Left forelimb (tissue), 1 donor: Measurements from ENCODE around the gene C20orf204.

Experiments
- DNase-seq: peaks from one replicate; pipeline ENCODE4 v3.0.0-alpha.2; 2018; ENCODE audit warnings: low spot score

The C20orf204 gene

DNA sequence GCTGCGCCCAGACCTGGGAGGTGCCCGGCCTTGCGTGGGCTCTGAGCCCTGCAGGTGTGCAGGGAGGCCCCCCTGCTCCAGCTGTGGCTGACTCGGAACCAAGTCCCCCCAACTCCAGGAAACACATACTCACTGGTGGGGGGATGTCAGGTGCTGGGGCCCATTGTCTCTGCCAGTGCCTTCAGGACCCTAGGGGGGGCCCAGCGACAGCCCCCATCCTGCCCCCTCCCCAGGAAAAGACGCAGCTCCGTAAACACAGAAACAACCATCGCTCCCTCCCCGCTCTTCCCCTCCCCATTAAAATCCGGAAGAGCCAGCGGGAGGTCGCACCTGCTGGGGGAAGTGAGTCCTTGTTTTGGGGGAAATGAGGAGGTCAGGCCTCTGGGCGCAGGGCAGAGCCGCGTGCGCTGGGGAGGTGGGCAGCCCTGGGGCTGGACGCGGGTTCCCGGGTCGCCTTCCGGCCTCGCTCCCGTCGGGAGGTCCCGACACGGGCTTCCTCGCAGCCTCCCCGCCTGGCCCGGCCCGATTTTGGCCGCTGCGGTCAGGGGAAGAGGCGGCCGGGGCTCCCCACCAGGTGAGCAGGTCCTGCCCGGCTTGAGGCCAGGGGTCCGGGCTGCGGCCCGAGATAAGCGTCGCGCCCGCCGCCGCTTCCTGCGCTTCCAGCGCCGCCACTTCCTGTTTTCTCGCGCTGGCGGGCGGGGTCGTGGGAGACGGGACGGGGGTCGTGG lies 6.2 kb downstream of the C20orf204 start:
- no peak for DNase-seq

DNA sequence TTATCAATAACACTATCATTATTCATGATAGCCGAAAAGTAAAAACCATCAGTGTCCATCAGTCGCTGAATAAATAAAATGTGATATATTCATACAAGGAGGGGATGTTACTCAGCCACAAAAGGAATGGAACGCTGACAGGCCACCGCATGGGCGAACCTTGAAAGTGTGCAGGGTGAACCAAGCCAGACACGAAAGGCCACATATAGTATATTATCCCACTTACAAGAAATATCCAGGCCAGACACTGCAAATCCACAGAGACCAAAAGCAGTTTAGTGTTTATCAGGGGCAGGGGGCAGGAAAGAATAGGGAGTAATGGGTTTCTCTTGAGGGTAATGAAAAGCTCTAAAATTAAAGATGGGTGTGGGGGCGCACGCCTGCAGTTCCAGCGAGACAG lies 7.8 kb downstream of the C20orf204 start:
- no peak for DNase-seq

DNA sequence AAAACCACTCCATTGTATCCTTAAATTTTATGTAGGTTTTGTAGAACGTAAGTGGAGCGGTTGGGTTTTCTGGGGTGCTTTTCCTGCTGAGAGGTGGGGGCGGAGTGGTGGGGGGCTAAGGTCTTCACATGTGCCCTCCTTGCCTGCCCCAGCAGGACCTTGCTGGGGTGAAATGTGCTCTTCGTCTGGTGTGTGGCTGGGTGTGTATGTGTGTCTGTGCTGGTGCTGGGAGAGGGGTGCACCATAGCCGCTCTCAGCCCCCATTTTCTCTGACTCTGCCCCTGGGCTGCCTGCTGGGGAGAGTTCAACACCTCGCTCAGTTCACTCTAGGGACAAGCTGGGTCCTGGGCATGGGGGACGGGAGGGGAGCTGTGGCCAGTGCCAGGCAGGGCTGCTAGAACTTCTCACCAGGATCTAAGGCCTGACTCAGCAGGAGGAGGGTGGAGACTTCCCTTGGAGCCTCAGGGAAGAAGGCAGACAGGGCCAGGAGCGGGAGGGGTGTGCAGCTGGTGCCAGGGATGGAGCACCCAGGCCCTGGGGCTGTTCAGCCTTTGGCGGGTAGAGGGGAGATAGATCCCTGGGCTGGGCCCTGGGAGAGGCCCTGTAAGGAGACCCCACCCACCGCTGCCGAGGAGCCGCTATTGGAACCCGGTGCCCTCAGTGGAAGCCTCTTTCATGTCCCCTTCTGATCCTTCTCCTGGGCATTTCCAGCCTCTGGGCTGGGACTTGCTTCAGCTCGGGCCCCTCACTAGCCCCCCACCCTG lies 8.7 kb downstream of the C20orf204 start:
- no peak for DNase-seq

DNA sequence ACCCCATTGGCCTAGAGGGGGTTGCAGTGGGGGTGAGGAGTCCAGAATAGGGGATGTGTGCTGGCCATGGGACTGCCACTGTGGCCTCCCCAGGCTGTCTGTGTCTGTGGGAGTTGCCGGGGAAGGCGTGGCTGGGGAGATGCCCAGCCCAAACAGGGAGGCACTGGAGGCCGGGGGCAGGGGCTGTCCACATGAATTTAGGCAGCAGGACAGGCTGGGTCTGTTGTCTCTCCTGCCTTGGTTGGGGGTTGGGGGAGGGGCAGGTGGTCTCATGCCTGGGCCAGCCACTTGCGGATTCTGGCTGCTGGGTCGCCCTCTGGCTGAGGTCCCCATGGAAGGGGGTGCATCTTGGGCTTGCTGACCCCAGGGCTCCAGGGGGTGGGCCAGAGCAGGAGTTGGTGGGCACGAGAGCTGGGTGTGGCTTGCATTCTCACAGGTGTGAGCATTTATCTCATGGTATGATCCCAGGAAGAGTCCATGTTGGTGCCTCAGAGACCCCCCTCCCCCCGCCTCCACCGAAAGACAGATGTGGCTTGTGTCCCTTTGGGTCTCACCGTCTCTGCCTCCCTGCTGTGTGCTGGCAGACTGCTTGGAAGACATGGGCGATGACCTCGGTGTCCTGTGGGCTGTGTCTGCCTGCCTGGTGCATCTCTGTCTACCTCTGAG lies 9.5 kb downstream of the C20orf204 start:
- no peak for DNase-seq

DNA sequence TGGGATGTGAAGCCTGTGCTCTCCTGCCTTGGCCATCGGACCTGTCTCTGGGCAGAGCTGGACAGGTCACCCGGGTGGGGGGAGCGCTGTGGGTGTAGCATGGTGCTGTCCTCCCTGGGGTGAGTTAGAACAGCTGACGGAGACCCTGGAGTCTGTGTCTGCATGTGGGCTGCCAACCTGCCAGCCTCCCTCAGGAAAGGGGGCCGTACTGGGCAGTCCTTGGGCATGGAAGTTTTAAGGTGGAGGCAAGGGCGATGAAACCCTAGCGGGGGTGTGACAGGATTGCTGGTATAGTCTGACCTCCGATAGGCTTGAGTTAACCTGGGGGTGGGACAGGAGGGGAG lies 11.0 kb downstream of the C20orf204 start:
- DNase-seq = no peak

DNA sequence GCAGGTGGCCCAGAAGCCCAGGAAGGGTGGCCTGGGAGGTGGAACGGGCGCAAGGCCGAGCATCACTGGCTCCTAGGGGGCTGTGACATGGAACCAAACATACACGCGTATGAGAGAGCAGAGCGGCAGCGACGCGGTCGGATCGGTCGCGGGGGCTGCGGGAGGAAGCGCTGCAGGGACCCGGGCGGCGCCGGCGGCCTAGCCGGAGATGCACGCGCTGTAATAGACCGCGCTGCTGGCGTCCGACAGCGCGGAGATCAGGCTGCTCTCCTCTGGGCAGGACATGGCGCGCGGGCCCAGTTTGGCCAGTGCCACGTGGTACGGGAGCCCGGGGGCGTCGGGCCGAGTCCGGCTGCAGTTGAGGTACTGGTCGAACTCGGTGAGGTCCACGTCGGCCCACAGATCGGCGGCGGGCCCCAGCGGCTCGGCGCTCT lies 12.0 kb downstream of the C20orf204 start:
- no peak for DNase-seq

DNA sequence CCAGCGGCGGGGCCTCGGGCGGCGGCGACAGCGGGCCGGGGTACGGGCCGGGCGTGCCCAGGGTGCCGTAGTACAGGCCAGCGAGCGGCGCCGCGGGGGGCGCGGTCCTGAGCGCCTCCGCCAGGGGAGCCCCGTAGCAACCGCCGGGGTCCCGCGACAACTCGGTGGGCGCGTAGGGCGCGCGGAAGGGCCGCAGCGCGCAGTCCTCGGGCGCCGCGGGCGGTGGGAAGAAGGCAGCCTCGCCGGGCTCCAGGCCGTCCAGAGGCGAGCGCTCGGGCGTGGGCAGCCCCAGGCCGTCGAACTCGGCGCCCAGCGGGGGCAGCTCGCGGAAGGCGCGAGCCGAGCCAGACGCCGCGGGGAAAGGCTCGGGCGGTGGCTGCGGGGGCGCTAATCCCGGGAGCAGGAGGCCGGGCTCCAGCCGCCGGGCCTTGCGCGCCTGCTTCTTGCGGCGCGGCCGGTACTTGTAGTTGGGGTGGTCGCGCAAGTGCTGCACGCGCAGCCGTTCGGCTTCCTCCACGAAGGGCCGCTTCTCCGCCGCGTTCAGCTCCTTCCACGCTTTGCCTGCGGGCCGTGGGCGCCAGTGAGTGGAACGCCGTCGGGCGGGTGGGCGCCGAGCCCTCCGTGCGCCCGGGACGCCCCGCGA lies 12.5 kb downstream of the C20orf204 start:
- DNase-seq = no peak

DNA sequence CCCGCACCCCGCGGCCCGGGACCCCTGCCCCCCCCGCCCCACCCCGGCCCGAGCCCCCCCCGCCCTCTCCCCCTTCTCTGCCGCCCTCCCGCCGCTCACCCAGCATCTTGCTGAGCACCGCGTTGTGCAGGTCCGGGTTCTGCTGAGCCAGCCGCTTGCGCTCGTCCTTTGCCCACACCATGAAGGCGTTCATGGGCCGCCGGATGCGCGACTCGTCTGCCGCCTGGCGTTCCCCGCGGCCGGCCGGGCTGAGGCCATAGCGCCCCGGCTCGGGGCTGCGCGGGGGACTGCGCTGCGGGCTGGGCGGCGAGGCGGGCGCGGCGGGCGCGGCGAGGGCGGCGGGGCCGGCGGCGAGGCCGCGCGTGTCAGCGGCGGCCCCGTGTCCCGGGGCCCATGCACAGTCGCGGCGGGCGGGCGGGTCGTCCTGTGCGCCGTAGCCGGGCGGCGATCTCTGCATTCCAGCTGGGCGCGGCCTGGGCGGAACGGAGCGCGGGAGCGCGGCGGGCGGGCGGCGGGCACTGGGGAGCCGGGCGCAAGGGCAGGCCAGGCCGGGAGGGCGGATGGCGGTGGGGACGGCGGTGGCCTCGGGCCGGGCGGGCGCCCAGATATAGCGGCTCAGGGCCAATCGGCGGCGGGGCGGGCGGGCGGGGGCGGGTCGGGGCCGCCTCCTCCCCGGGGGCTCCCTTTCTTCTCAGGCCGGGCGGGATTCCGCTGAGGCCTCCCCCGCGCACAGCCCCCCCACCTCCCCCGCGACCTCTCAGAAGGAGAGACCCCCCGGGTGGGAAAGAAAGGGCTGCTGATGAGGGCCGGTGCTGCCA lies 13.3 kb downstream of the C20orf204 start, which contains the start of gene SOX18:
Gene SOX18 (minus strand): TSS at position 580 of the 818 bp plus-strand sequence. CDS start 123 bp downstream, at position 457.
- no peak for DNase-seq

DNA sequence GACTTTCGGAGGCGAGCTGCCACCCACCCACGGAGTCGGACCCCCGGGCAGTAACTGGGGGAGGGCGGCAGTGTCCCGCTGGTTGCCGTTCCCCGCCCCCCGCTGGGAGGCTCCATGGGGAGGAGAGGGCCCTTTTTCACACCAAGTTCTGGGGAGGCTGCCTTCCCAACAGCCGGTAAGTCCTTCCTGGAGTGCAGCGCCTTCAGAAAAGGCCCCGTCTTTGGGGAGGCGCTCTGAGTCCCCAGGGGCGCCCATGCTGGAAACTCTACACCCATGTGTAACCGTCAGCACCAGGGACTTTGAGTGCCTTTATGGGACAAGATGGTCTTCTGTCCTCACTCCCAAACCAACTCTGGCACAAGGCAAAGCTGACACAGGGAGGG lies 13.9 kb downstream of the C20orf204 start:
- DNase-seq = no peak

DNA sequence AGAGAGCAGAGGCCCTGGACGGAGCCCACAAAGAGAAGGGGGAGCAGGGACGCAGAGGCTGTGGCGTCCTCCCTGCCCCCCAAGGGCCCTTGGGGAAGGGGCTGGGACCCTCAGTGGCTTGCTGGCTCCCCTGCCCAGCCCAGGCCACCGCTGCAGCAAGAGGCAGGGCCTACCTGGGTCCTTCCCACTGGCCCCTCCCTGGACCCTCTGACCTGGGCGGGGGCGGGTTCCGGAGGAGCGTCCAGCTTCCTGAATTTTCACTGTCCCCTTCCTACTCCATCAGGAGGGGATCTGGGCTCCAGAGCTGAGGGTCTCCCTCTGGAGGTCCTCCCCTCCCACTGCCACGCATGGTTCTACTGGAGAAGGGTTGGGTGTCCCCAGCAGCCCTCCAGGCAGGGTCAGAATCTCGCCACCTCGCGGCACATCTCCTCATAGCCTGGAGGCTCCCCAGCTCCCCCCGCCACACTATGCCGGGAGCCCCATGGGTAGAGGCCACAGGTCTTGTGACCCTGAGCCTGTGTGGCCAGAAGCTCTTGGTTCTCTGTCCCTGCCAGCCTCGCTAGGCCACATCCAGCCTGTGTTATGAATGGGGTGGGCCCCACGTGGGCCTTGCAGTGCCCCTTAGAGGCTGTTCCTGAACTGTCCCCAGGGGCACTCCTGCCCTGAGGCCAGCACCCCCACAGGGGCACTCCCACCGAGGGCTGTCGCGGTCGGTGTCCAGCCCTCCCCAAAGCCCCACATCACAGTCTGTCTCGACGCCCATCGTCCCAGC lies 14.5 kb downstream of the C20orf204 start:
- no peak for DNase-seq

DNA sequence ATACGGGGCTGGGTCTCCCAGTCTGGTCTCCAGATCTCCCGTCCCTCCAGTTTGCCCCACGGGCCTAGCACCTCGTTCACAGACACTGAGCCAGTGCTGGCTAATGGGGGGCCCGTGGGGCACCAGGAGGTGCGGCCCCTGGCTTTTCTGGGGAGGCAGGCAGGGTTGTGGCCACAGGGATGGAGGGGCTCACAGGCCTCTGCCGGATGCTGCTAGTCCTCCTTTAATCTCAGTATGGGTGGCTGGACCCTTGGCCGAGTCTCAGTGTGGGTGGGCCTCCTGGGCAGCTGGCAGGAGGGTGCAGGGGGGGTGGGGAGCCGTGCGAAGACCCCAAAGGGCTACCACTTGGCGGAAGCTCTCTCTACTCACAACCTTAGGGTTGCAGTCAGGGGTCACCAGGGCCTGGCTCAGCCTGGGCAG lies 15.1 kb downstream of the C20orf204 start:
- DNase-seq = no peak

DNA sequence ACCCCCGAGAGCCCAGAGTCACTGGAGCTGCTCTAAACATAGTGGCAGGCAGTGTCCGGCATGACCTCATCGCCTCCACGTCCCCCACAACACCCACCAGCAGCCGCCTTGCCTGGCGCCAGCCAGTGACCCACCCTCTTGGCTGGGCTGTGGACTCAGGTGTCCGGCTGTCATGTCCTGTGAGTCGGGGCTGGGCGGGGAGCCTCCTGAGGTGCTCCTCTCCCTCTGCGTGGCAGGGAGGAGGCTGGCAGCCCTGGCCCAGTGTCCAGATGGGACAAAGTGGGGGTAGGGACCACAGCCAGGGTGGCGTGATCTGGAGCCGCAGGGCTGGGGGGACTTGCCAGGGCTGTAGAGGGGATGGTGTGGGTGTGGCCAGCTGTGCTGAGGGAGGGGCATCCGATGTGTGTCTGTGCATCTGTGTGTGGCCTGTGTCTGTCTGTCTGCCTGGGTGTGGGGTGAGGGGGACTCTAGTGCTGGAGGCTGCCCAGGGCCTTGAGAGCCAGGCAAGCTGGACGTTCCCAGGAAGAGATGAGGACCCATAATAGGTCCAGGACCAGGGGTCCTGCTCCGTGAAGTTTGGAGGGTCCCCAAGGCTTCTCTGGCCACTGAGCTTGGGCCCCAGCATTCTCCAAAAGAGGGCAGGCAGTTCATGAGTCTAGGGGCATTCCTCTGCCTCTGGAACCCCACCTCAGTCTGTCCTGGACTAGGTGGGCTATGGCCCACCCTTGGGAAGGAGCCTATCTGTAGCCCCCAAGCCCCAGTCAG lies 15.8 kb downstream of the C20orf204 start:
- DNase-seq = no peak

DNA sequence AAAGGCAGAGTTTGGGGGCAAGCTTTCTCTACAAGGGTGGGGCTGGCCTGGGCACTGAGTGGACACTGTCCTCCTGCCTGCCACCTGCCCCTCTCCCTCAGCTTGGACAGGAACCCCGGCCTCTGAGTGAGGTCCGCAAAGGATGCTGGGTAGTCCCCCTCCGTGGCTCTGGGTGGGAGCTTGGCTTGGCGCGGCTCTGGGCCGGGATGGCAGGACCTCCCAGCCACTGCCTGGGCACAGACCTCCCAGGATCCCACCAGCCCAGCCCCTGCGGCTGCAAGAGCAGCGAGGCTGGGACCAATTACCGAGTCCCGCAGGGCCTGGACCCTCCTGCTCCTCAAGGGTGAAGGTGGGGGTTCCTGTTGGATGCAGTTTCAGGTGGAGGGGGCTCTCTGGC lies 16.3 kb downstream of the C20orf204 start:
- DNase-seq = no peak

DNA sequence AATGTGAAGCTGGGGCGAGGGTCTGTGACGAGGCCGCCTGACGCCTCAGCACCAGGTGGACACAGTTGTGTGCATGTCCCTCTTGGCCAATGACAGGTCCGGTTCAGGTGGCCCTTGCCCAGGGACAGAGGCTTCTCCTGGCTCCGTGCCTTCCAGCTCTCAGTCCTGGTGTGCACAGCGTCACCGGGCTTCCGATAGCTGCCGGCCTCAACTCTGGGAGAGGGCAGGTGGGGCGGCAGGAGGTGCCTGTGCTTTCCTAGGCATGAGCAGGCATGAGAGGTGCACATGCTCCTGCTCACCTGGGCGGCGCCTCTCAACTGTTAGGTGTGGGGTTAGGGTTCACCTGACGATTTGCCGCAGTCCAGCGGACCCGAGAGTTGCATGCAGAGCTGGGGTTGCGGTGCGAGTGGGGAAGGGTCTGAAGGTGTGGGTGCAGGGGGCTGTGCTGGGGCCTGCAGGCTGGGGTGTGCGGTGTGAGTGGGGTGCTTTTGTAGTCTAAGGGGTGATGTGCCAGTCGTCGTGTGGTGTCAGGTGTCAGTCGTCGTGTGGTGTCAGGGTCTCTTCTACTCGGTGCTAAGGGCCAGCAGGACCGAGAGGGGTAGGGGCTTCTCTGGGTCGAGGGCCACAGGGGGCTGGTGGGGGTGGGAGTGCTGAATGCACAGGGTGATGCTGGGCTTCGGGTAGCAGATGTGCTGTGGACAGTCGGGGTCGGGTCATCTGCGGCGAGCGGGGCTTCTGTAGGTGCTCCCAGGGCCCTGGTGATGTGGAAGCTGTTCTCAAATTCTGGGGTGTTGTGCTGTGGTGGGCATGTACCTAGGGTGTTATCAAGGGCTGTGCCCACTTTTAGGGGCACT lies 17.2 kb downstream of the C20orf204 start:
- DNase-seq = no peak

DNA sequence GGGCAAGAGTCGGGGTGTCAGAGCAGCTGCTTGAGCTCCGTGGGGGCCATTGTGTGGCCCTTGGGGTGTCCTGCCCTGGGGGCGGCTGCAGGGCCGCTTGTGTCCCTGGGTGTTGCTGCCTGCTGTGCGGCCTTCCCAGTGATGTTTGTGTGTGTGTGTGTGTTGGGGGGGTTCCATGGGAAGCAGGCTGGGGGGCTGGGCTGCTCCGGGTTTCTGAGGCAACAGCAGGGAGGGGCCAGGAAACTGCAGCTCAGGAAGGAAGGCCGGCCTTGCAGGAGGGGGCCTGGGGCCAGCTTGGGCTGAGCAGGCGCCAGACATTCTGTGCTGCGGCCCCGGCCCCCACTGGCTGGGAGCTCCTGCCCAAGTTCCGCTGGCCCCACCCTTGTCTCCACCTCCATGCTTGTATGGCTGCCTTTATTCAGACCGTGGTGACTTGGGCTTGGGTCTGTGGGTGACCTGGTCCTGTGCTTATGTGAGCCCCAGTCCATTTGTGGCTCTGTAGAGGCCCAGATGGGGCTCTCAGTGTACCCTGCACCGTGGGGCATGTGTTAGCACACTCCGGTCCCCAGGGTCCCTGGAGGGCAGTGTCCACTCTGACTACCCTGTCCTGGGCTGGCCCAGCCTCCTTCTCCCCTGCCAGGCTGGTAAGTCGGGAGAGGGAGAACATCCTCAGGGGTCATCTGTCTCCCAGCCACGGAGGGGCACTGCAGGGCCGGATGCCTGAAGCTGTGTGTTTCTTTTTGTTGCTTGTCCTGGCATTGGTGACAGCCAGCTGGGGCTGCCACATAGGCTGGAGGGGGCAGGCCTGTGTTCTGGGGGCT lies 18.1 kb downstream of the C20orf204 start:
- peak; percentile 78 for DNase-seq

DNA sequence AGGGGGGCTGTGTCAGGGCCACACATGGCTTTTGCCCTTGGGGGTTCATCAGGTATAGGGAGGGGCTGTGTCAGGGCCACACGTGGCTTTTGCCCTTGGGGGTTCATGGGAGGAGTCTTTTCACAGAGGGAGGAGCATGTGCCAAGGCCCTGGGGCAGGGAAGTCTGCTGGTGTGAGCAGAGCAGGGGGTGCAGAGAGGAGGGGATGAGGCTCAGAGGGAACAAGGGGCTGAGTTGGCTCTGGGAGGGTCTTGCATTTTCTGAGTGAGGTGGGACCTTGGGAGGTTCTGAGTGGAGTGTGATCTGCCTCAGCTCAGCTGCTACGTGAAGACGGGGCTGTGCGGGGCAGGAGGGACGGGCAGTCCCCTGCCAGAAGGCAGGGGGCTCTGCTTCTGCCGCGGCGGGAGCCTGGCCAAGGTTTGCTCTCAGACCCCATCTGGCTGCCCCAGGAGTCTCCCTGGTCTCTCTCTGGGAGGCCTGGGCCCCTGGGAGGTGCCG lies 19.5 kb downstream of the C20orf204 start:
- DNase-seq = no peak

DNA sequence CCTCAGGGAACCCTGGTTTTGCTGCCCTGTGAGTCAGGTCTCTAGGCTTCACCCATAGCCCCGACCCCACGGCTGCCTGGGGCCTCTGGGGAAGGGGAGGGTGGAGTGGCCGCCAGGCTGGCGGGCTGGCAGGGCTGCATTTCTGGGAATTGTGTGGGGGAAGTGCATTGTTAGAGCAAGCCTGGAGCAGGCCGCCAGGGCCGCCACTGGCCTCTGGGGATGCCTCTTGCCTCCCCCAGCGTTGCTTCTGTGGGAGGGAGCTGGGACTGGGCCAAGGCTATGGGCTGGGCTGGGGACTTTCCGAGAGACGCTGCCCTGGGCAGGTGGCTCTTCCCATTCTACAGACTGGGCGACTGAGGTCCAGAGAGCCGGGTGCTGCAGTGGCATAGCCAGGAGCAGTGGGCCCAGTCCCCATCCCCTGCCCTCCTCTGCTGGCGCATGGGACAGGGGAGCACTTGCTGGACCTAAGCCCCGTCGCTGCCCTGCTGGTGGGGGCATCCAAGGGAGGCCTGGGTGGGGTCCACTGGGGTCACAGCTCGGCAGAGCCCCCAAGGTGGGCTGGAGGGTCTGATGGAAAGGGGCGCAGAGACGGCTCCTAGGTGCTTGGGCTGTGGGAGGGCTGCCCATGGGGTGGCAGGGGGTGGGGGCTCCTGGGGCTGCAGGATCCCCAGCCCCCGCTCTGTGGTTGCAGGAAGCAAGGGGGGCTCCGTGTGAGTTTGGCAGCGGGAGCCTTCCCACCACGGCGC lies 20.1 kb downstream of the C20orf204 start:
- DNase-seq = no peak

DNA sequence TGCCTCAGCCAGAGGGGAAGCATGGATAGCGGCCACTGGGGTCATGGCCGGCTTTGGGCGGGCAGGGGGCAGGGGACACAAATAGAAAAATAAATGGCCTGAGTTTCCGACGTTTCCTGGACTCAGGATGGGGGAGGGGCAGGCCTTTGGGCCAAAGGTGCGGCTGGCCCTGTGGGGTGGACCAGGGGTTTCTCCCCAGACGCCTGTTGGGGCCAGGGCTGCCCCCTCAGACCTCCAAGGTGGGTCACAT lies 20.6 kb downstream of the C20orf204 start:
- DNase-seq = no peak
